T-cell (primary cell): ENCODE measurements around the gene ZNF426. TPM values are rescaled to one million over a fixed set of nuclear protein-coding genes. Genes with fewer than 3 reads are reported as not detected.
A peak's percentile ranks its signal among the peaks of the same experiment; 100 is the strongest.
"Not testable (repeated sequence)": the region's sequence is repeated elsewhere in the genome, so short reads cannot be mapped to it uniquely, and the experiment has no call there.

Experiments used
- ATAC-seq, 4 experiments: fragments of 200-7000 bp in 3 of 4; fragments of 150-1000 bp in 1 of 4; cut with Tn5 transposase; replicated peaks in 1 of 4; 1 replicate in 3 of 4; 2 replicates in 1 of 4; pipeline ENCODE4 v1.10.0; 2021; ENCODE audit warnings: moderate library complexity in 3 of 4, mild to moderate bottlenecking in 2 of 4, moderate number of reproducible peaks in 1 of 4
- CTCF ChIA-PET, 2 donors: fragments of 300-600 bp; sonication (Branson Sonifier 250); formaldehyde crosslinking; loops; one replicate each; lab custom pipeline; 2022; ENCODE audit warnings: antibody characterized with exemption in 2 of 2; lab: Charles Lee
- POLR2A ChIA-PET, 2 donors: fragments of 300-600 bp; sonication (Branson Sonifier 250); formaldehyde crosslinking; loops; one replicate each; lab custom pipeline; 2022; ENCODE audit warnings: antibody characterized with exemption in 2 of 2; lab: Charles Lee
- DNase-seq, 35 experiments: peaks; one replicate each; pipeline versions ENCODE4 v3.0.0 to v3.0.0-alpha.2; 2013 to 2023
- H3K27ac ChIP-seq: one replicate; pipeline ENCODE4 v1.5.1; 2013; ENCODE audit warnings: low read length
- H3K27me3 ChIP-seq, 2 experiments: replicated peaks in 1 of 2; 1 replicate in 1 of 2; 2 replicates in 1 of 2; pipeline versions ENCODE4 v1.6.1 to v1.7.0; 2013; ENCODE audit warnings: low read length in 1 of 2, mixed read lengths in 1 of 2; ENCODE audit not compliant: control insufficient read depth in 2 of 2, insufficient read depth in 2 of 2; ENCODE audit errors: extremely low read depth in 1 of 2
- H3K36me3 ChIP-seq, 2 donors: 1 replicate in 1 of 2; 2 replicates in 1 of 2; pipeline versions ENCODE4 v1.6.1 to v1.7.0; 2013; ENCODE audit warnings: low read length in 1 of 2; ENCODE audit not compliant: control insufficient read depth in 2 of 2, insufficient read depth in 1 of 2; ENCODE audit errors: extremely low read depth in 1 of 2
- H3K4me1 ChIP-seq, 2 experiments: 1 replicate in 1 of 2; 2 replicates in 1 of 2; pipeline versions ENCODE4 v1.6.1 to v1.7.0; 2013; ENCODE audit warnings: low read length in 2 of 2, mixed read lengths in 1 of 2; ENCODE audit not compliant: insufficient read depth in 2 of 2, control insufficient read depth in 1 of 2; ENCODE audit errors: extremely low read depth in 1 of 2
- H3K4me3 ChIP-seq, 2 donors: 1 replicate in 1 of 2; 2 replicates in 1 of 2; pipeline versions ENCODE4 v1.5.1 to v1.7.0; 2013; ENCODE audit warnings: mild to moderate bottlenecking in 2 of 2, low read length in 1 of 2, moderate library complexity in 1 of 2; ENCODE audit not compliant: control insufficient read depth in 1 of 2; ENCODE audit errors: extremely low read depth in 1 of 2
- H3K9me3 ChIP-seq: 2 replicates; pipeline ENCODE4 v1.7.0; 2013
- H3K27ac Mint-ChIP-seq, 2 donors: one replicate each; pipeline ENCODE4 v1.8.0; 2020 to 2021; ENCODE audit warnings: mild to moderate bottlenecking in 2 of 2, mixed read lengths in 2 of 2
- H3K27me3 Mint-ChIP-seq, 2 donors: one replicate each; pipeline ENCODE4 v1.8.0; 2021 to 2022; ENCODE audit warnings: mixed read lengths in 2 of 2
- H3K36me3 Mint-ChIP-seq: one replicate; pipeline ENCODE4 v1.8.0; 2021; ENCODE audit warnings: mixed read lengths
- H3K4me1 Mint-ChIP-seq, 3 donors: one replicate each; pipeline ENCODE4 v1.8.0; 2020 to 2022; ENCODE audit warnings: mixed read lengths in 3 of 3, mild to moderate bottlenecking in 1 of 3
- H3K4me3 Mint-ChIP-seq, 3 donors: one replicate each; pipeline ENCODE4 v1.8.0; 2020 to 2022; ENCODE audit warnings: mild to moderate bottlenecking in 3 of 3, mixed read lengths in 3 of 3, moderate library complexity in 3 of 3
- H3K9me3 Mint-ChIP-seq, 3 donors: one replicate each; pipeline ENCODE4 v1.8.0; 2020 to 2022; ENCODE audit warnings: mixed read lengths in 3 of 3
- WGBS: methylation state at CpG from one replicate; pipeline ENCODE4 v1.1.5; 2013; ENCODE audit warnings: missing lambda C conversion rate; ENCODE audit not compliant: insufficient coverage; 5-methylcytosine and 5-hydroxymethylcytosine counted together
- total RNA-seq, 35 experiments: library from RNA in 6 of 35; stranded (reverse) in 6 of 35; fragments of 120-200 nt in 1 of 35; gene quantifications; one replicate each; pipeline versions ENCODE4 v1.2.1 to v1.2.4 and lab custom pipeline; 2013 to 2026

ZNF426 gene
- total RNA-seq, 5 donors from 2014 or later (not counting 1 experiment from before 2014, with no cell fraction given): 8.3 to 18.1 (median 13.2) TPM

DNA sequence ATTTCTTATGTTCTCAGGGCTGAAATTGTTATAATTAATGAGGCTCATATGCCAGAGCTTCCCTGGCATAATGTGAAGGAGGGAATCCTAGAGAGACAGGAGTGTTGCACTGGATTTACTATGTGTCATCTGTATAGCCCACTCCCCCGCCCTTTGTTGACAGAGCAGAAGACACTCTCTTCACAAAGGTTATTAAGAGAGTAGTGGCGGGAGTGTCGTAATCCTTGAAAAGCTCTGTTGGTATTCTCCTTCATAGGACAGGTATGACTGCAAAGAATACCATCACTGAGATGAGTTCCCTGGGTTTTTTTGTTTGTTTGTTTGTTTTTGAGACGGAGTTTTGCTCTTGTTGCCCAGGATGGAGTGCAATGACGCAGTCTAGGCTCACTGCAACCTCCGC is 31.8 kb upstream of the ZNF426 start:
- no peak overlapping the region for H3K4me3 ChIP-seq
- WGBS: 100% methylated on average over 1 of the region's 6 CpGs
- Mint-ChIP-seq H3K9me3 (peaks cover 11 to 59% (median 50%) of the 10 kb centered on the region in 3 donors), H3K27me3 (no peaks in the 10 kb centered on the region), H3K36me3 (peaks cover 78% of the 10 kb centered on the region), H3K4me1 (peaks cover 16 to 23% (median 18%) of the 10 kb centered on the region in 3 donors), H3K4me3 (no peak overlapping the region), H3K27ac (no peak overlapping the region)
- no peaks in the 10 kb centered on the region for H3K27me3 ChIP-seq
- peaks cover 30% of the 10 kb centered on the region for H3K9me3 ChIP-seq
- ChIA-PET POLR2A (no interaction called here), CTCF (no interaction called here)
- no peak overlapping the region for H3K27ac ChIP-seq
- H3K36me3 ChIP-seq: peaks cover 36 to 51% of the 10 kb centered on the region in 2 donors
- H3K4me1 ChIP-seq: no peaks in the 10 kb centered on the region
- ATAC-seq (no peak), DNase-seq (no peak)

DNA sequence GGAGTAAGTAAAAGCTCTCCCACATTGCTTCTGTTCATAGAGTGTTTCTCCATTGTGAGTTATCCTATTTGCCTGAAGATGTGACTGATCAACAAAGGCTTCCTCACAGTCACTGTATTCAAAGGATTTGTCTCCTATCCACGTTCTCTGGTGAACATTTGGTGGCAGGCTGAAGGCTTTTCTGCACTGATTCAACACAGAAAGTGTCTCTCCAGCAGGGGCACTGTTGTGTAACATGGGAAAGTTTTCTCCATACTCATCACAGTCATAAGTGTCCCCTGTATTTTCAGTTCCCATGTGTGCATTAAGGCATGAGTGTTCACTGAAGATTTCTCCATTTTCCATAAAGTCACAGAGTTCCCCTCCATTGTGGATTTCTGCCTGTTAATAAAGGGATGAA is 28.3 kb upstream of the ZNF426 start:
- H3K27me3 Mint-ChIP-seq: no peaks in the 10 kb centered on the region
- no peak for ATAC-seq
- H3K4me1 ChIP-seq: no peaks in the 10 kb centered on the region

DNA sequence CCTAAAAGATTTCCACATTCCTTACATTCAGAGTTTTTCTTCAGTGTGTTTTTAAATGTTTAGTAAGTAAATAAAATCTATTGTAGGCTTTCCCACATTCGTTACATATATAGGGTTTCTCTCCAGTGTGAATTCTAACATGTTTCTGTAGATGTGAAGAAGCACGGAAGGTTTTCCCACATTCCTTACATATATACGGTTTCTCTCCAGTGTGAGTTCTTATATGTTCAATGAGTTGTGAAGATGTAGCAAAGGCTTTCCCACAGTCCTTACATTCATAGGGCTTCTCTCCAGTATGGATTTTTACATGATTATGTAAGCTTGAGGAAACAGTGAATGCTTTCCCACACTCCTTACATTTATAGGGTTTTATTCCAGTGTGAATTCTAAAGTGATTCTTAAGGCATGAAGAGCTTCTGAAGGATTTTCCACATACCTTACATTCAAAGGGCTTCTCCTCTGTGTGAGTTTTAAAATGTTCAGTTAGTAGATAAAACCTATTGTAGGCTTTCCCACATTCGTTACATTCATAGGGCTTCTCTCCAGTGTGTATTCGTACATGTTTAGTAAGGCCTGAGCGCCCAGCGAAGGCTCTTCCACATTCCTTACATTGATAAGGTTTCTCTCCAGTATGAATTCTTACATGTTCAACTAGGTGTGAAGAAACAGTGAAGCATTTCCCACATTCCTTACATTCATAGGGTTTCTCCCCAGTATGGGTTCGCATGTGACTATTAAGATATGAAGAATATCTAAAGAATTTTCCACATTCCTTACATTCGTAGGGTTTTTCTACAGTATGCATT is 27.7 kb upstream of the ZNF426 start:
- no peak overlapping the region for H3K27ac Mint-ChIP-seq
- Histone ChIP-seq H3K27me3 (no peaks in the 10 kb centered on the region), H3K9me3 (peaks cover 29% of the 10 kb centered on the region), H3K36me3 (peaks cover 39 to 50% of the 10 kb centered on the region in 2 donors), H3K4me1 (no peaks in the 10 kb centered on the region), H3K4me3 (no peak overlapping the region), H3K27ac (no peak overlapping the region)
- peaks cover 80% of the 10 kb centered on the region for H3K36me3 Mint-ChIP-seq
- H3K27me3 Mint-ChIP-seq: no peaks in the 10 kb centered on the region
- ATAC-seq: no peak
- peaks cover 11 to 50% (median 40%) of the 10 kb centered on the region in 3 donors for H3K9me3 Mint-ChIP-seq
- H3K4me1 Mint-ChIP-seq: peaks cover 0 to 5% (median 0%) of the 10 kb centered on the region in 3 donors
- POLR2A ChIA-PET: no interaction called here
- no CpG with 5 or more reads among the region's 9 CpGs for WGBS
- DNase-seq: no peak
- peak overlapping the region in 1 of 3 donors; percentile 7 for H3K4me3 Mint-ChIP-seq
- CTCF ChIA-PET: no interaction called here

More for the DNA sequence above, 28.3 kb upstream of the ZNF426 start:
- no peak for DNase-seq
- POLR2A ChIA-PET: no interaction called here
- no peaks in the 10 kb centered on the region for H3K27me3 ChIP-seq
- Mint-ChIP-seq H3K27ac (no peak overlapping the region), H3K4me1 (peaks cover 3 to 5% (median 5%) of the 10 kb centered on the region in 3 donors), H3K9me3 (peaks cover 11 to 52% (median 42%) of the 10 kb centered on the region in 3 donors), H3K4me3 (peak overlapping the region in 1 of 3 donors; percentile 7), H3K36me3 (peaks cover 80% of the 10 kb centered on the region)
- no peak overlapping the region for H3K4me3 ChIP-seq
- H3K27ac ChIP-seq: no peak overlapping the region
- H3K36me3 ChIP-seq: peaks cover 36 to 49% of the 10 kb centered on the region in 2 donors
- CTCF ChIA-PET: no interaction called here
- peaks cover 30% of the 10 kb centered on the region for H3K9me3 ChIP-seq
- WGBS: no CpG with 5 or more reads among the region's 1 CpG

DNA sequence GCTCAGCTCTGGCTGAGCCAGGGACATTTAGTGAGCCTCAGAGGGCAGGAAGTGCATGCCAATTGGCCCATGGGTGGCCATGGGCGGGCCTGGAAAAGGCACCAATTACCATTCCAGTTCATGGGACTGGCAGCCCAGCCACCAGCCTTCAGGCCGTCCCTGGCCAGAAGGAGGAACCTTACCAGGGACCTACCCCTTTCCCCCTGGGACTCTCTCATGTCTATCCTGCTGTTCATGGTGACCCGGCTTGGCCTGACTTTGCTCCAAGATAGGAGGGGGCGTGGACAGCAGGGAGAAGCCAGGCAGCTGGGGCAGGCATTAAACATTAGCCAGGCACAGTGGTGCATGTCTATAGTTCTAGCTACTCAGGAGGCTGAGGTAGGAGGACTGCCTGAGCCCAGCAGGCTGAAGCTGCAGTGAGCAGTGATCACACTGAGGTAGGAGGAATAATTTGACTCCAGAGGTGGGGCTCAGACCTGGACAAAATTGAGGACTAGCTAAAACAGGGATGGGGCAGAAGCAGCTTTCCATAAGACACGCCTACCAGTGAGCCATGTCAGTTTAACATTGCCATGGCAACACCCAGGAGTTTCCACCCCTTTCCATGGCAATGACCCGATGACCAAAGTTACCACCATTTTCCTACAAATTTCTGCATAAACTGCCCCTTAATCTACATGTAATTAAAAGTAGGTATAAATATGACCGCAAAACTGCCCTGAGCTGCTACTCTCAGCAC is 14.3 kb upstream of the ZNF426 start:
- no peaks in the 10 kb centered on the region for H3K36me3 ChIP-seq
- no peak overlapping the region for H3K4me3 Mint-ChIP-seq
- ChIA-PET CTCF (interaction anchor here in 1 of 2 donors (0.6 kb wide), 1 partner anchor 199 kb away, joined by 4 read pairs; no protein-coding TSS in a partner anchor), POLR2A (no interaction called here)
- peaks cover 0 to 2% of the 10 kb centered on the region in 2 experiments for H3K27me3 ChIP-seq
- 100% methylated on average over 2 of the region's 7 CpGs for WGBS
- peaks cover 26% of the 10 kb centered on the region for H3K36me3 Mint-ChIP-seq
- no peak overlapping the region for H3K4me3 ChIP-seq
- ATAC-seq (no peak), DNase-seq (no peak)
- peaks cover 3% of the 10 kb centered on the region for H3K9me3 ChIP-seq
- no peaks in the 10 kb centered on the region for H3K4me1 Mint-ChIP-seq
- no peak overlapping the region for H3K27ac Mint-ChIP-seq
- no peaks in the 10 kb centered on the region for H3K27me3 Mint-ChIP-seq
- H3K27ac ChIP-seq: no peak overlapping the region
- H3K9me3 Mint-ChIP-seq: peaks cover 14 to 30% (median 20%) of the 10 kb centered on the region in 3 donors
- no peaks in the 10 kb centered on the region for H3K4me1 ChIP-seq

DNA sequence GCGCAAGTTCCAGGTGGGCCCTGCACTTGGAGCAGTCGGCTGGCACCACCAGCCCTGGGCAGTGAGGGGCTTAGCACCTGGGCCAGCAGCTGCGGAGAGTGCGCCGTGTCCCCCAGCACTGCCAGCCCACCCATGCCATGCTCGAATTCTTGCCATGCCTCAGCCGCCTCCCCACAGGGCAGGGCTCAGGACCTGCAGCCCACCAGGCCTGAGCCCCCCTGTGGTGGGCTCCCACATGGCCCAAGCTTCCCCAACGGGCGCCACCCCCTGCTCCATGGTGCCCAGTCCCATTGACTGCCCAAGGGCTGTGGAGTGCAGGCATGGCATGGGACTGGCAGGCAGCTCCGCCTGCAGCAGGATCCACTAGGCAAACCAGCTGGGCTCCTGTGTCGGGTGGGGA is 9.4 kb upstream of the ZNF426 start:
- ATAC-seq (no peak), DNase-seq (no peak)
- Mint-ChIP-seq H3K36me3 (peaks cover 17% of the 10 kb centered on the region), H3K4me3 (no peak overlapping the region), H3K9me3 (peaks cover 19 to 26% (median 20%) of the 10 kb centered on the region in 3 donors), H3K27ac (no peak overlapping the region), H3K4me1 (no peaks in the 10 kb centered on the region), H3K27me3 (no peaks in the 10 kb centered on the region)
- H3K36me3 ChIP-seq: no peaks in the 10 kb centered on the region
- POLR2A ChIA-PET: no interaction called here
- CTCF ChIA-PET: no interaction called here
- no peak overlapping the region for H3K4me3 ChIP-seq
- WGBS: 85% methylated on average over 10 of the region's 11 CpGs
- H3K27ac ChIP-seq: no peak overlapping the region
- peaks cover 0 to 2% of the 10 kb centered on the region in 2 experiments for H3K27me3 ChIP-seq
- H3K4me1 ChIP-seq: no peaks in the 10 kb centered on the region
- H3K9me3 ChIP-seq: no peaks in the 10 kb centered on the region

DNA sequence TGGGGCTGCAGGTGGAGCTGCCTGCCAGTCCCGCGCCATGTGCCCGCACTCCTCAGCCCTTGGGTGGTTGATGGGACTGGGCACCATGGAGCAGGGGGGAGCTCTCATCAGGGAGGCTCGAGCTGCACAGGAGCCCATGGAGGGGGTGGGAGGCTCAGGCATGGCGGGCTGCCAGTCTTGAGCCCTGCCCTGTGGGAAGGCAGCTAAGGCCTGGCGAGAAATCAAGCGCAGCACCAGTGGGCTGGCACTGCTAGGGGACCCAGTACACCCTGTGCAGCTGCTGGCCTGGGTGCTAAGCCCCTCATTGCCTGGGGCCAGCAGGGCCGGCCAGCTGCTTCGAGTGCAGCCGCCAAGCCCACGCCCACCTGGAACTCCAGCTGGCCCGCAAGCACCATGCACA is 2.8 kb upstream of the ZNF426 start:
- Mint-ChIP-seq H3K9me3 (peaks cover 15 to 16% (median 16%) of the 10 kb centered on the region in 3 donors), H3K36me3 (peaks cover 14% of the 10 kb centered on the region), H3K4me1 (peaks cover 25 to 30% (median 27%) of the 10 kb centered on the region in 3 donors)
- H3K36me3 ChIP-seq, H3K27me3 ChIP-seq, POLR2A ChIA-PET, H3K9me3 ChIP-seq, H3K27me3 Mint-ChIP-seq, CTCF ChIA-PET, H3K4me3 Mint-ChIP-seq, H3K27ac Mint-ChIP-seq, DNase-seq, H3K27ac ChIP-seq, H3K4me3 ChIP-seq, ATAC-seq: not testable (repeated sequence)
- H3K4me1 ChIP-seq: peaks cover 5 to 21% of the 10 kb centered on the region in 2 experiments
- WGBS: 89% methylated on average over 8 of the region's 12 CpGs
